GM12872 (cell line): ENCODE measurements around the gene MST1.

Experiments used
- CTCF ChIP-seq: IDR thresholded peaks from 3 replicates; pipeline ENCODE4 v1.5.1; 2011; ENCODE audit warnings: low read depth, mild to moderate bottlenecking, low read length, moderate library complexity; ENCODE audit not compliant: insufficient read depth

The MST1 gene

DNA sequence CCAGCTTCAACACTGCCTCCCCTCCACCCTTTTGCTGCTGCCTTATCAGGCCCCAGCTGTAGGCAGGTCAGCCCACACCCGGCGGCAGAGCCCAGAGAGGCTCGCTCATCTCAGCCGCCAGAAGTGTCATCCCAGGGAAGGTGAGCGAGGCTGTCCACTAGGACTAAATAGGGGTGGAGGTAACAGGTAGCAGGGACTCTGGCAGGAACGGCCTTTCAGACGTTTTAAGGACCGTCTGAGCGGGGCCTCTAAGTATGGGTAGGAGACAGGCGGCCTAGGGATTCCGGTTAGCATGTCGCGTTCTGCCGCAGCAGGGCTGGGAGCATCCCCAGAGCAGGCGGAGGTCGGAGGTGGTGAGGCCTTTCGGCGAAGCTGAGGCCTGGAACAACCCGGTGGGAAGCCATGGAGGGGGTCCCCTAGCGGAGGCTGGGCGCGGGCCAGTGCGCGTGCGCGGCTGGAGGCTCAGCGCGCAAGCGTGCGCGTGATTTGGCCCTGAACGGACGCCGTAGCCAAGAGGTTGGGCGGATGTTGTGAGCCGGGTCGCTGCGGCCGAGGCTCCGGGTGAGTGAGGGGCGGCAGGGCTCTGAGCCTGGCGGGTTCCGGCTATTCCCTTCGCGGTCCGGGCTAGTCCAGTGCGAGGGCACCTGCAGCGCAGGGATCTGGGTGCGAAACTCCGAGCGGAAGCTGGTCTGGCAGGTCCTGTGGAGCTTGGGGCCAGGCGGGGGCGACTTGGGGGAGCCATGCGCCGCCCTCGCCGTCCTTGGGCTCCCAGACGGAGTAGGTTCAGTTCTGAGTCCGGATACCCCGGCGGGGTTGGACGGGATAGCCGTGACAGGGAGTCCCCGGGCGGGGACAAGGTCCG, at the start of gene MST1, which contains the start of gene RNF123:
Gene MST1 (minus strand): TSS at position 429 of the 862 bp plus-strand sequence. CDS start 783 bp downstream, outside the sequence.
Gene RNF123 (plus strand): TSS at position 512 of the 862 bp plus-strand sequence. CDS start 1,609 bp downstream, outside the sequence.
- TF ChIP-seq CTCF: peak; percentile 45; the same call in 2 of the 3 replicates

- TF ChIP-seq CTCF: no peak
Observed at GRCh38 chr3:49738067-49738713, 48.9 kb upstream of the MST1 start.

- no peak for TF ChIP-seq CTCF
Observed at GRCh38 chr3:49734752-49735151, 45.5 kb upstream of the MST1 start.

GRCh38 chr3:49733551-49733950, 44.3 kb upstream of the MST1 start:
- no peak for TF ChIP-seq CTCF

- no peak for TF ChIP-seq CTCF
Observed at GRCh38 chr3:49732597-49732996, 43.3 kb upstream of the MST1 start.

GRCh38 chr3:49729966-49730609, 40.8 kb upstream of the MST1 start:
- TF ChIP-seq CTCF: no peak

- TF ChIP-seq CTCF: no peak
Observed at GRCh38 chr3:49727924-49728361, 38.7 kb upstream of the MST1 start.
